Activated naive CD8-positive, alpha-beta T cell treated with anti-CD3 and anti-CD28 coated beads, Interleukin-2, amount 10 ng/mL, durations not matched to agents 7 days and 5 days (primary cell): ENCODE data around the gene HOXC5. TPM values are rescaled to one million over a fixed set of nuclear protein-coding genes. Genes with fewer than 3 reads are reported as not detected.
A peak's percentile ranks its signal among the peaks of the same experiment; 100 is the strongest.

Experiments used
- ATAC-seq: fragments of 150-1000 bp; cut with Tn5 transposase; one replicate; pipeline ENCODE4 v1.10.0; 2021; ENCODE audit warnings: low read depth, moderate library complexity
- POLR2A ChIA-PET: fragments of 350-600 bp; sonication (Branson Sonifier 250); formaldehyde crosslinking; loops from one replicate; lab custom pipeline; 2021; ENCODE audit warnings: antibody characterized with exemption; lab: Charles Lee
- DNase-seq: peaks from one replicate; pipeline ENCODE4 v3.0.0; 2021
- H3K27ac Mint-ChIP-seq: one replicate; pipeline ENCODE4 v1.8.0; 2022; ENCODE audit warnings: mild to moderate bottlenecking, mixed read lengths
- H3K27me3 Mint-ChIP-seq: one replicate; pipeline ENCODE4 v1.8.0; 2022; ENCODE audit warnings: mild to moderate bottlenecking, moderate library complexity, mixed read lengths
- H3K36me3 Mint-ChIP-seq: one replicate; pipeline ENCODE4 v1.8.0; 2021; ENCODE audit warnings: mild to moderate bottlenecking, mixed read lengths
- H3K4me1 Mint-ChIP-seq: one replicate; pipeline ENCODE4 v1.8.0; 2021; ENCODE audit warnings: mixed read lengths
- H3K4me3 Mint-ChIP-seq: one replicate; pipeline ENCODE4 v1.8.0; 2022; ENCODE audit warnings: mild to moderate bottlenecking, moderate library complexity, mixed read lengths
- H3K9me3 Mint-ChIP-seq: one replicate; pipeline ENCODE4 v1.8.0; 2021; ENCODE audit warnings: mixed read lengths
- total RNA-seq, 2 experiments: library from RNA; stranded (reverse); gene quantifications; one replicate each; pipeline ENCODE4 v1.2.3, GENCODE V29; 2021

HOXC5 gene
- total RNA-seq, 2 experiments from 2014 or later: not detected

DNA sequence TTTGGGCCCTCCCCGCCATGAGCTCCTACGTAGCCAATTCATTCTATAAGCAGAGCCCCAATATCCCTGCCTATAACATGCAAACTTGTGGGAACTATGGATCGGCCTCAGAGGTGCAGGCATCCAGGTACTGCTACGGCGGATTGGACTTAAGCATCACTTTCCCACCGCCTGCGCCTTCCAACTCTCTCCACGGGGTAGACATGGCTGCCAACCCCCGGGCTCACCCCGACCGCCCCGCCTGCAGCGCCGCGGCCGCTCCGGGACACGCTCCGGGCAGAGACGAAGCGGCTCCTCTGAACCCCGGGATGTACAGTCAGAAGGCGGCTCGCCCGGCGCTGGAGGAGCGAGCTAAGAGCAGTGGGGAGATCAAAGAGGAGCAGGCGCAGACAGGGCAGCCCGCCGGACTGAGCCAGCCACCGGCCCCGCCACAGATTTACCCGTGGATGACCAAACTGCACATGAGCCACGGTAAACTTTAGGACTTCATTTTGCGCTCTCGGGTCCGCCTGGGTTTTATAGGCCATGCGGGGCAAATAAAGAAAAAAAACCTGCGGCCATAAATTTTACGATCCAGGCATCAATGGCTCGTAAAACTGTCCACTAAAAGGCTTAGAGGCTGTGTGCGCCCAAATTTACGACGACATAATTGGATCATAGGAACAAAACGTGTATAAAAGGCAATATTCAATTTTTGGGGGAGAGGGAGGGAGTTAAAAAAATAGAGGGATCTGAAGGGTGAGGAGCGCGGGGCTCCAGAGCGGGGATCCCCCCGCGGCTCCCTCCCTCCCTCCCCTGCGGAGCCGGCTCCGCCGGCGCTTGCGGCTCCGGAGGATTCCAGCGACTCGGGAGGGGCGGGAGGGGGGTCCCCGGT, 493 bp downstream of the HOXC5 start:
- POLR2A ChIA-PET: interaction anchor here (0.6 to 1.3 kb wide), 2 partner anchors 24 to 157 kb away, joined by 3 to 8 read pairs; partner anchors contain the start of gene HOXC8
- Mint-ChIP-seq H3K4me3 (peak overlapping the region; percentile 54), H3K36me3 (no peaks in the 10 kb centered on the region), H3K27me3 (peaks cover 93% of the 10 kb centered on the region), H3K27ac (no peak overlapping the region), H3K9me3 (no peaks in the 10 kb centered on the region), H3K4me1 (peaks cover 19% of the 10 kb centered on the region)
- ATAC-seq: peak; percentile 6
- peak; percentile 56 for DNase-seq

- Mint-ChIP-seq H3K4me1 (peaks cover 16% of the 10 kb centered on the region), H3K27ac (no peak overlapping the region), H3K36me3 (no peaks in the 10 kb centered on the region), H3K27me3 (peaks cover 93% of the 10 kb centered on the region), H3K9me3 (no peaks in the 10 kb centered on the region), H3K4me3 (peak overlapping the region; percentile 30)
- POLR2A ChIA-PET: no interaction called here
- DNase-seq (no peak), ATAC-seq (peak; percentile 44)
These were observed 1.3 kb downstream of the HOXC5 start for GRCh38 chr12:54033980-54034784.

DNA sequence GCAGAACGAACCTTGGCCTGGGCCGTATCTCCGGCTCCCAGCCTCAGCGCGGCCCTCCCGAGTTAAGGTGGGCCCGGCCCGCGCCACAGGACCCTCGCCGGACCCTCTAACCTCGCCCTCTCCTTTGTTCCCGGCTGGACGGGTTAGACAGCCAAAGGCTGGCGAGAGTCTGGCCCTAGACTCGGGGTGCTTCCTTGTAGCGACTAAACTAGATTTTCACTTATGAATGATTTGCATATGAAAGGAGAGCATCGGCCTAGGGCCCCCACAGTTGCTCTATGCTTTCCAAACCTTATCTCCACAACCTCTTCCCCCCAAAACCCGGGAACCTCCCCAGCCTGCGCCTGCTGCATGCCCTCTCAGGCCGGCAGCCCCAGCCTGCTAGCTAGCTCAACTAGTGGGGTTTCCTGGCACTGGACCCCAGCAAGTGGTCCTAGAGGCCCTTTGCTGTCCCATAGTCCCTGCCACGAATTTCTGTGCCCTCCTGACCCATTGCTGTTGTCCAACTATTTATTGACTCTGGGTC, 2.0 kb downstream of the HOXC5 start:
- H3K27ac Mint-ChIP-seq: no peak overlapping the region
- H3K27me3 Mint-ChIP-seq: peaks cover 94% of the 10 kb centered on the region
- POLR2A ChIA-PET: no interaction called here
- H3K36me3 Mint-ChIP-seq: no peaks in the 10 kb centered on the region
- H3K9me3 Mint-ChIP-seq: no peaks in the 10 kb centered on the region
- H3K4me1 Mint-ChIP-seq: peaks cover 11% of the 10 kb centered on the region
- H3K4me3 Mint-ChIP-seq: peak overlapping the region; percentile 10
- ATAC-seq (no peak), DNase-seq (no peak)

DNA sequence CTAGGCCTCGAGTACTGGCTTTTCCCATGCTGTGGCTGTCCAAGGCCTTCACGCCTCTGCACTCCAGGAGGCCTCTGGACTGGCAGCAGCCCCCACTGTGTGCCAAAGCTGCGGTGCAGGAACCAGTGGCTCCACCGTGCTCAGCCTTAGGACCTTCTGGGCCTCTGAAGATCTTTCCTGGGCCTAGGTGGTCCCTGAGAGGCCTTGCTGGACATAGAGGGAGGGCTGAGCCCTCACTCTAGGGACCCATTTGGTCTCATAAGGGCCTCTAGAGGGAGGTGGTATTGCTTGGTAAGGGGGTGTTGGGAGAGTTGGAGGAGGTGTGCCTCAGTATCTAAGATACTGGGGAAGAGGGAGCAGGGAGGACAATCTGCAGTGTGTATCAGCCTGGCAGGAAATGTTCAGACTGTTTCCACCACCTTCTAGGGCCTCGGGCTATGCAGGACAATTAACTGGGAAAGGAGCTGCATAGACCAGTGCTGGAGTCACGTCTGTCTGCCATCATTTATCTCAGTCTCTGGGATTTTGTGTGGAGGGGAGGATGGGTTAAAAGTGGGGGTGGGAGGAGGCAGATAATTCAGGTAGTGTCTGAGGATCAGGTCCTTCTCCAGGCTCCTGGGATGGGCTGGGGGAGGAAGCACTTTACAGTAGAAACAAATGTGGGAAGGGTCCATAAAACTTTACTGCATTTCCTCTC, 2.9 kb downstream of the HOXC5 start:
- Mint-ChIP-seq H3K9me3 (no peaks in the 10 kb centered on the region), H3K4me3 (no peak overlapping the region), H3K4me1 (peaks cover 10% of the 10 kb centered on the region), H3K27me3 (peaks cover 95% of the 10 kb centered on the region), H3K36me3 (no peaks in the 10 kb centered on the region), H3K27ac (no peak overlapping the region)
- DNase-seq: no peak
- ATAC-seq: no peak
- POLR2A ChIA-PET: no interaction called here

GRCh38 chr12:54036620-54037359, 3.9 kb downstream of the HOXC5 start:
- Mint-ChIP-seq H3K27me3 (peaks cover 91% of the 10 kb centered on the region), H3K4me1 (peaks cover 10% of the 10 kb centered on the region), H3K4me3 (no peak overlapping the region), H3K36me3 (no peaks in the 10 kb centered on the region), H3K27ac (no peak overlapping the region), H3K9me3 (no peaks in the 10 kb centered on the region)
- ATAC-seq (no peak), DNase-seq (no peak)
- POLR2A ChIA-PET: no interaction called here

GRCh38 chr12:54037360-54038283, 4.8 kb downstream of the HOXC5 start:
- Mint-ChIP-seq H3K27ac (no peak overlapping the region), H3K4me1 (peaks cover 9% of the 10 kb centered on the region), H3K36me3 (no peaks in the 10 kb centered on the region), H3K27me3 (peaks cover 91% of the 10 kb centered on the region), H3K4me3 (no peak overlapping the region), H3K9me3 (no peaks in the 10 kb centered on the region)
- ATAC-seq (no peak), DNase-seq (no peak)
- POLR2A ChIA-PET: no interaction called here

- ATAC-seq (no peak), DNase-seq (no peak)
- Mint-ChIP-seq H3K27me3 (peaks cover 91% of the 10 kb centered on the region), H3K4me3 (no peak overlapping the region), H3K4me1 (peaks cover 8% of the 10 kb centered on the region), H3K9me3 (no peaks in the 10 kb centered on the region), H3K27ac (no peak overlapping the region), H3K36me3 (no peaks in the 10 kb centered on the region)
- POLR2A ChIA-PET: no interaction called here
These were observed 5.5 kb downstream of the HOXC5 start for GRCh38 chr12:54038284-54038870.

- ATAC-seq (no peak), DNase-seq (no peak)
- no peaks in the 10 kb centered on the region for H3K36me3 Mint-ChIP-seq
- no peaks in the 10 kb centered on the region for H3K9me3 Mint-ChIP-seq
- H3K4me3 Mint-ChIP-seq: no peak overlapping the region
- POLR2A ChIA-PET: interaction anchor here (0.6 kb wide), 1 partner anchor 398 kb away, joined by 3 read pairs; no protein-coding TSS in a partner anchor
- peaks cover 94% of the 10 kb centered on the region for H3K27me3 Mint-ChIP-seq
- no peak overlapping the region for H3K27ac Mint-ChIP-seq
- peaks cover 12% of the 10 kb centered on the region for H3K4me1 Mint-ChIP-seq
These were observed 6.1 kb downstream of the HOXC5 start for GRCh38 chr12:54038871-54039414.

DNA sequence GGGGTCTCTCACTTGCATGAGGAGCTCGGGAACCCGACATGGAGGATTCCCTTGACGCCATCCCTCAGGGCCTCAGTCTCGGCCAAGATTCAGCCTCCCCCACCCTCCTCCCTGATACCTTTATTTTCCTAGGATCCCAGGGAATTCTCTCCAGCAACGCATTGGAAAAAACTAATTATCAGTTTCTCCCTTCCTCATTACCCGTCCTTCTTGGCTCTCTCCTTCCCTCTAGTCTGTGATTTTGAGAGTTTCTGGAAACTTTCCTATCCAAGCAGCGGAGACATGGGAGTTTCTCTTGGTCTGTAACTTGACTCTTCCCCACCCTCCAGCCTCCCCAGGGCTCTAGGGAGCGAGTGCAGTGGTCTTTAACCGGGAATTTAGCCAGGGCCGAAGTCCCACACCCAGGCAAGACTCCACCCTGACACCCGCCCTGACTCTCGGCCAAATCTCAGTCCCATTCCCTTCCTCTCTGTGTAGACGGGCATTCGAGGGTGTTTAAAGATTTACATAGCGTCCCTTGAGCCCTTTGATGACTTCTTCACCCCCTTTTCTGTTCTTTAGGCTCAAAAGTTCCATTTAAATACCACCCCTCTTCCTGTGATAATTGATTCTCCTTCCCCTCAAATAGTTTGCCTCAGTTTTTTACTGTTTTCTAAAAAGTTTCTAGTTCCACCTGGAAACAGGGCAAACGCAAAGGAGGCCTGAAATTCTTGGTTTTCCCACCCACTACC, 6.7 kb downstream of the HOXC5 start:
- POLR2A ChIA-PET: interaction anchor here (0.6 kb wide), 1 partner anchor 397 kb away, joined by 3 read pairs; no protein-coding TSS in a partner anchor
- Mint-ChIP-seq H3K27ac (no peak overlapping the region), H3K27me3 (peaks cover 95% of the 10 kb centered on the region), H3K9me3 (no peaks in the 10 kb centered on the region), H3K4me3 (no peak overlapping the region), H3K4me1 (peaks cover 14% of the 10 kb centered on the region), H3K36me3 (no peaks in the 10 kb centered on the region)
- ATAC-seq (no peak), DNase-seq (no peak)

DNA sequence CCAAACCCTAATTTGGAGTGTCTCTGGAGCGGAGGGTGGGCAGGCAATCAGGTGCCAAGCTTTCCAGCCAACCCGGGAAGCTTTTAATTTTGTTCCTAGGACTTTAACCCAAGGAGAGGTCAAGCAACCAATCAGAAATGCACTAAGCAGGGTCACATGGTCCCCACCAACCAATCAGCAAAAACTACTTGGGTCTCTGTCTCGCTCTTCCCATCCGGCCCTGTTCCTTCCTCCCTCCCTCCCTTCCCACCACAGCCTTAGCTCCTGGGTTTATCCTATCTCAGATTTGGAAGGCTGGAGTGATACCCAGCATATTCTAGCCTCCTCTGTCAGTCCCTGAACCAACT, 7.3 kb downstream of the HOXC5 start:
- peaks cover 95% of the 10 kb centered on the region for H3K27me3 Mint-ChIP-seq
- no peaks in the 10 kb centered on the region for H3K9me3 Mint-ChIP-seq
- H3K27ac Mint-ChIP-seq: no peak overlapping the region
- peaks cover 13% of the 10 kb centered on the region for H3K4me1 Mint-ChIP-seq
- POLR2A ChIA-PET: no interaction called here
- no peak overlapping the region for H3K4me3 Mint-ChIP-seq
- no peaks in the 10 kb centered on the region for H3K36me3 Mint-ChIP-seq
- ATAC-seq: no peak
- no peak for DNase-seq

DNA sequence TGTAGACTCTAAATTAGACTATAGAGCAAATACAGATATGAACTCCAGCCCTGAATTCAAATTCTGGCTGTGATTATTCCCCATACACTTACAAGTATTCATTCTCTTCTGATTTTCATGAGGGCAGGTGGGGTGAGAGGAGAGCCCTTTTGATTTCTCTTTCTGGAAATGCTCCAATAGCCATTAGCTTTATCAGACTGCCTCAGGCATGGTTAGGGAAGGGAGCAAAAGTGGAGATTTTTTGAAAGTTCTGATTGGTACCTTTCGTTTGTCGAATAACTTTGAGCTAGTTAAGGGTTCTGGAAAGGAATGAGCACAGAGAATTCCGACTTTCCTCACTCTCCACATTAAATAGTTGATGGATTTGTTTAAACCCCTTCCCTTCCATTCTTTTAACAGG, 7.8 kb downstream of the HOXC5 start:
- no peaks in the 10 kb centered on the region for H3K9me3 Mint-ChIP-seq
- no peaks in the 10 kb centered on the region for H3K36me3 Mint-ChIP-seq
- peaks cover 95% of the 10 kb centered on the region for H3K27me3 Mint-ChIP-seq
- H3K4me3 Mint-ChIP-seq: no peak overlapping the region
- ATAC-seq: no peak
- no peak overlapping the region for H3K27ac Mint-ChIP-seq
- POLR2A ChIA-PET: no interaction called here
- no peak for DNase-seq
- H3K4me1 Mint-ChIP-seq: peaks cover 13% of the 10 kb centered on the region
